Coronary artery (tissue), 2 donors: ENCODE measurements around the gene TMEM131L.

ENCODE experiments used
- DNase-seq: peaks from one replicate; pipeline ENCODE4 v3.0.0-alpha.2; 2017; ENCODE audit warnings: low spot score
- H3K27ac ChIP-seq, 2 donors: fragments of 200-600 bp; sonication (generic); one replicate each; pipeline ENCODE4 v1.5.1; 2016 to 2019
- H3K4me3 ChIP-seq: fragments of 200-600 bp; sonication (generic); 2 replicates; pipeline ENCODE4 v1.5.1; 2016; ENCODE audit warnings: mild to moderate bottlenecking, moderate library complexity
- CTCF ChIP-seq: fragments of 200-600 bp; sonication (generic); IDR thresholded peaks from one replicate; pipeline ENCODE4 v1.5.1; 2019; ENCODE audit warnings: antibody characterized with exemption

The TMEM131L gene

GRCh38 chr4:153514688-153515426, 48.7 kb downstream of the TMEM131L start:
- no peak for DNase-seq
- no peak for TF ChIP-seq CTCF
- Histone ChIP-seq H3K27ac (peak overlapping the region; percentile 6 to 64), H3K4me3 (no peak overlapping the region)

GRCh38 chr4:153517159-153517558, 51.0 kb downstream of the TMEM131L start:
- no peak overlapping the region for H3K27ac ChIP-seq
- TF ChIP-seq CTCF = no peak
- no peak for DNase-seq
- no peak overlapping the region for H3K4me3 ChIP-seq

- no peak overlapping the region for H3K4me3 ChIP-seq
- DNase-seq = no peak
- H3K27ac ChIP-seq = peak overlapping the region in 1 of 2 donors; percentile 52
- no peak for TF ChIP-seq CTCF
Measured at GRCh38 chr4:153518001-153518400, 51.8 kb downstream of the TMEM131L start.

GRCh38 chr4:153518637-153519389, 52.7 kb downstream of the TMEM131L start:
- Histone ChIP-seq H3K4me3 (peak overlapping the region; percentile 37), H3K27ac (peak overlapping the region; percentile 52 to 75)
- no peak for TF ChIP-seq CTCF
- DNase-seq = no peak

- H3K4me3 ChIP-seq = no peak overlapping the region
- no peak for TF ChIP-seq CTCF
- no peak for DNase-seq
- peak overlapping the region; percentile 52 to 75 for H3K27ac ChIP-seq
Measured at GRCh38 chr4:153519687-153520086, 53.5 kb downstream of the TMEM131L start.

- TF ChIP-seq CTCF = no peak
- DNase-seq = no peak
- no peak overlapping the region for H3K4me3 ChIP-seq
- H3K27ac ChIP-seq = peak overlapping the region in 1 of 2 donors; percentile 35
Measured at GRCh38 chr4:153520227-153520626, 54.1 kb downstream of the TMEM131L start.
